DND-41 (cell line): ENCODE results near the gene ARF3.

Source experiments
- EZH2 ChIP-seq: IDR thresholded peaks from 3 replicates; pipeline ENCODE4 v1.6.1; 2012; ENCODE audit warnings: borderline replicate concordance, low read depth, mild to moderate bottlenecking, moderate library complexity, low read length, inconsistent platforms; ENCODE audit not compliant: severe bottlenecking
- TF ChIP-seq, protein P1 (sequence below): IDR thresholded peaks from 2 replicates; pipeline ENCODE4 v1.5.1; 2012; ENCODE audit warnings: borderline replicate concordance, low read length, moderate library complexity, mild to moderate bottlenecking; ENCODE audit not compliant: poor library complexity, severe bottlenecking; ENCODE audit errors: extremely low read depth

DNA sequence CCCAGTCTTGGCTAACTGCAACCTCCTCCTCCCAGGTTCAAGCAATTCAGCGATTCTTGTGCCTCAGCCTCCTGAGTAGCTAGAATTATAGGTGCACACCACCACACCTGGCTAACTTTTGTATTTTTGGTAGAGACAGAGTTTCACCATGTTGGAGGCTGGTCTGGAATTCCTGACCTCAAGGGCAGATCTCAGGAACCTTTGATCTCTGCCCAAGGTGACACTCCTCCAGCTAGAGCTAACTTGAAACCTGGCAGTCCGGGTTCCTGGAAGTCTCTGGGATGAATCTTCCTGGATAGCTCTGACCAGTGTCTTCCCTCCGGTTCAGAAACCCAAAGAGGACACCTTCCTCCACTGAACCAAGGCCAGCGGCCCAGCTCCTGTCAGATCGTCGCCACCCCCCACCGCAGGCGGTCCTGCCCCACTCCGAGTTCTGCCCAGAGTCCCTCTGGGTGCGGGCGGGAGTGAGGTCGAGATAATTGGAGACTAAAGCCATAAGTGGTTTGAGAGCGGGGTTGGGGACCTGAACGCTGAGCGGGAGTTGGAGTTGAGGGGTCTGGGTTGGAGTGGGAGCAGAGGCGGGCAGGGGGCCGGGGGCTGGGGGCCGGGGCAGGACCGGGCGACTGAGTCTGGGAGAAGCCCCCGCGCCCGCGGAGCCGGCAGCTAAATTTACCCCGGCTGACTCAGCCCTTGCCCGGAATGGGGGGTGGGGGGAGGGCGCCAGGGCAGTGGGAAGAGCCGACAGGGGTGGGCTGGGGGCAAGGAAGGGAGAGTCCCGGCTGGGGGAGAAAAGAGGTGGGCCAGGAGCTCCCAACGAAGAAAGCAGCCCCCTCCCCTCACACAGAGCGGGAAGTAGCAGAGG lies 37.2 kb upstream of the ARF3 start:
- TF ChIP-seq, protein P1, sequence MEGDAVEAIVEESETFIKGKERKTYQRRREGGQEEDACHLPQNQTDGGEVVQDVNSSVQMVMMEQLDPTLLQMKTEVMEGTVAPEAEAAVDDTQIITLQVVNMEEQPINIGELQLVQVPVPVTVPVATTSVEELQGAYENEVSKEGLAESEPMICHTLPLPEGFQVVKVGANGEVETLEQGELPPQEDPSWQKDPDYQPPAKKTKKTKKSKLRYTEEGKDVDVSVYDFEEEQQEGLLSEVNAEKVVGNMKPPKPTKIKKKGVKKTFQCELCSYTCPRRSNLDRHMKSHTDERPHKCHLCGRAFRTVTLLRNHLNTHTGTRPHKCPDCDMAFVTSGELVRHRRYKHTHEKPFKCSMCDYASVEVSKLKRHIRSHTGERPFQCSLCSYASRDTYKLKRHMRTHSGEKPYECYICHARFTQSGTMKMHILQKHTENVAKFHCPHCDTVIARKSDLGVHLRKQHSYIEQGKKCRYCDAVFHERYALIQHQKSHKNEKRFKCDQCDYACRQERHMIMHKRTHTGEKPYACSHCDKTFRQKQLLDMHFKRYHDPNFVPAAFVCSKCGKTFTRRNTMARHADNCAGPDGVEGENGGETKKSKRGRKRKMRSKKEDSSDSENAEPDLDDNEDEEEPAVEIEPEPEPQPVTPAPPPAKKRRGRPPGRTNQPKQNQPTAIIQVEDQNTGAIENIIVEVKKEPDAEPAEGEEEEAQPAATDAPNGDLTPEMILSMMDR, result no peak
- TF ChIP-seq EZH2, result no peak
